Measurements from ENCODE around the gene CDH13.
A peak's percentile ranks its signal among the peaks of the same experiment; 100 is the strongest.

The CDH13 gene

GRCh38 chr16:83789642-83790401 lies 1163.1 kb downstream of the CDH13 start:
- no peak overlapping the region for H3K27ac ChIP-seq
- TF ChIP-seq CTCF (IDR thresholded peaks at IDR 0.05) (no peak), ZFX (IDR thresholded peaks at IDR 0.05; ENCODE audit: borderline replicate concordance) (no peak)

- H3K27ac ChIP-seq: no peak overlapping the region
- TF ChIP-seq CTCF (IDR thresholded peaks at IDR 0.05) (no peak), ZFX (IDR thresholded peaks at IDR 0.05; ENCODE audit: borderline replicate concordance) (no peak)
Observed at GRCh38 chr16:83791916-83792315, 1165.1 kb downstream of the CDH13 start.

- no peak for TF ChIP-seq ZFX (IDR thresholded peaks at IDR 0.05; ENCODE audit: borderline replicate concordance)
- TF ChIP-seq CTCF (IDR thresholded peaks at IDR 0.05): no peak
- no peak overlapping the region for H3K27ac ChIP-seq
Observed at GRCh38 chr16:83792391-83792790, 1165.6 kb downstream of the CDH13 start.

- H3K27ac ChIP-seq: no peak overlapping the region
- TF ChIP-seq CTCF (IDR thresholded peaks at IDR 0.05) (peak; percentile 14; the same call in 1 of the 2 replicates), ZFX (IDR thresholded peaks at IDR 0.05; ENCODE audit: borderline replicate concordance) (no peak)
Observed at GRCh38 chr16:83793179-83793578, 1166.4 kb downstream of the CDH13 start.

- TF ChIP-seq CTCF (IDR thresholded peaks at IDR 0.05): no peak
- no peak for TF ChIP-seq ZFX (IDR thresholded peaks at IDR 0.05; ENCODE audit: borderline replicate concordance)
- H3K27ac ChIP-seq: no peak overlapping the region
Observed at GRCh38 chr16:83794860-83795554, 1168.2 kb downstream of the CDH13 start.

- TF ChIP-seq ZFX (IDR thresholded peaks at IDR 0.05; ENCODE audit: borderline replicate concordance) (no peak), CTCF (IDR thresholded peaks at IDR 0.05) (no peak)
- no peak overlapping the region for H3K27ac ChIP-seq
Observed at GRCh38 chr16:83797013-83797412, 1170.2 kb downstream of the CDH13 start.

GRCh38 chr16:83799336-83799735 lies 1172.6 kb downstream of the CDH13 start:
- TF ChIP-seq CTCF (IDR thresholded peaks at IDR 0.05) (no peak), ZFX (IDR thresholded peaks at IDR 0.05; ENCODE audit: borderline replicate concordance) (no peak)

More at GRCh38 chr16:83799336-83799735, 1172.6 kb downstream of the CDH13 start:
- no peak overlapping the region for H3K27ac ChIP-seq
